ENCODE data around the gene ADGRD1. TPM values are rescaled to one million over a fixed set of nuclear protein-coding genes. Genes with fewer than 3 reads are reported as not detected.
A peak's percentile ranks its signal among the peaks of the same experiment; 100 is the strongest.

Gene ADGRD1
- total RNA-seq, 1 donor from 2014 or later: 0.47 TPM

DNA sequence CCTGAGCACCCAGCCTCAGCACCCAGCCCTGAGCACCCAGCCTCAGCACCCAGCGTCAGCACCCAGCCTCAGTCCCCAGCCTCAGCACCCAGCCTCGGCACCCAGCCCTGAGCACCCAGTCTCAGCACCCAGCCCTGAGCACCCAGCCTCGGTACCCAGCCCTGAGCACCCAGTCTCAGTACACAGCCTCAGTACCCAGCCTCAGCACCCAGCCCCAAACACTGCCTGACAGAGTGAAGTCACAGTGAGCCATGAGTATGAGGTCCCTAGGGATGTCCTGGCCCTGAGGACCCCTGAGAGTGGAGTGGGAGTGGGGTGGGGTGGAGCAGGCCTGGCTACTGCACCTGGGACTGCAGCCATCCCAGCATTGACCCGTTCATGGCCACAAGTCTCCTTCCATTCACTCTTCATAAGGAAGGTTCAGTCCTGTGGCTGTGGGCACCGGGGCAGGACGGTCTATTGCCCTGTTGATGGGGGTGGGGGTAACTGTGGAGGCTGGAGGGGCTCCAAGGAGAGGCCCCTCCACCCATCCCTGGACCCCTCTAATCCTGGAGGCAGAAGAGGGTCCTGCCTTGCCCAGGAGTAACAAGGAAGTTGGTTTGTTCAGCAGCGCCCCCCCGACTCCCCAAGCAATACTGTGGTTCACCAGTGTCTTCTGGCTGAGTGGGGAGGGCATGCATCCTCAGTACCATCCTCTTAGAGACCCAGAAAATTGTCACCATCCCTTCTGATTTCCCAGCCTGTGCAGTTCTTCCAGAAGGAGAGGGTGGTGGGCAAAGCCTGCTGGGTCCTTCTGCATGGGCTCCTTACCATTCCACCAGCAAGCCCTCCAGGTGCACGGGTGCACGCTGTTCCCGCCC is 140.5 kb downstream of the ADGRD1 start:
- DNase-seq (peak; percentile 6), ATAC-seq (ENCODE audit: low read depth) (no peak)
- POLR2A ChIA-PET: no interaction called here
- no peak for TF ChIP-seq CTCF (IDR thresholded peaks at IDR 0.05)
- no peaks in the 10 kb centered on the region for H3K9me3 Mint-ChIP-seq
- peaks cover 15% of the 10 kb centered on the region for H3K4me1 Mint-ChIP-seq
- H3K27ac Mint-ChIP-seq: no peak overlapping the region
- intact Hi-C loops (cut with micrococcal nuclease): loop anchor here (5.0 kb wide), 1 partner anchor 112 kb away; no protein-coding TSS in a partner anchor
- no peaks in the 10 kb centered on the region for H3K36me3 Mint-ChIP-seq (ENCODE audit: low read depth)
- CTCF ChIA-PET: interaction anchor here (1.3 kb wide), 1 partner anchor 11 kb away, joined by 3 read pairs; no protein-coding TSS in a partner anchor
- no peak overlapping the region for H3K4me3 Mint-ChIP-seq
- H3K27me3 Mint-ChIP-seq: peaks cover 3% of the 10 kb centered on the region

DNA sequence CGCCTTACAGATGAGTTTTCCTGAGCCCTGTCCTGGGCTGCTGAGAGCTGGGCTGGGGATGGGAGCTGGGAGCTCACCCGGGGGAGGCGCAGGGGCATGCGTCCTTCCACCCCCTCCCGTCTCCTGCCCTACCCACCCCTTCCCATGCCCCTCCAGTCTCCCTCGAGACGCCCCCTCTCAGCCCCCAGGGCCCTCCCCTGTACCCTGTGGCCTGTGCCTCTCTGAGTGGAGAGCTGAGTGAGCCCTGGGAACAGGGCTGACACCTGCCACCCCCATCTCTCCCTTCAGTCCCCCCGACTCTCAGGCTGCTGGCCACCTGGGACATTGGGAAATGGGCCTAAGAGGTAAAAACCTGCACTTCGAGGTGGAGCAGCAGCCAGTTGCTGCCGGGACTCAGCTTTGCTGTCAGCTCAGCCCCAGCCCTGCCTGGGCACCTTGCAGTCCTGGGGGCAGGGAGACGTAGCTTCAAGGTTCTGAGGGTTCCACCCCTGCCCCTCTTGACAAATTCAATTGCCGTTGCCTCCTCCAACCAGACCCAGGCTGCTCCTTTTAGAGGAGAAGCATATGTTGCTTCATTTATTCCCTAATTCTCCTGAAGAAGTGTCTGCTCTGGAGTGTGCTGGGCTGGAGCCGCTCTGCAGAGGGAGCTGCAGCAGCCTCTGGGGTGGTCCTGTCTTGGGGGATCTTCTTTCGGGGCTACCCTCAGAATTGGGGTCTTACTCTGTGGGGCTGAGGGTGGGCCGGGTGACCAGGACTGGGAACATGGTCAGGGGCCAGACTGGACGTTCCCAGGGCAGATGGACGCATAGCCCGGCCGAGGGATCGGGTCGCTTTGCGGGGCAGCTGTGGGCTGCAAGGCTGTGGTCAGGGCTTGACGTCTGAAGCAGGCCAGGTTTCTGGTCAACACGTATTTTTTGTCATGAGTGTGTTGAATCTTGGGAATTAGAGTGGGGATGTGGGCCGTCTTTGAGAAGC is 141.4 kb downstream of the ADGRD1 start:
- Mint-ChIP-seq H3K36me3 (ENCODE audit: low read depth) (no peaks in the 10 kb centered on the region), H3K4me1 (peaks cover 15% of the 10 kb centered on the region), H3K4me3 (no peak overlapping the region), H3K27me3 (peaks cover 3% of the 10 kb centered on the region), H3K27ac (no peak overlapping the region), H3K9me3 (no peaks in the 10 kb centered on the region)
- POLR2A ChIA-PET: no interaction called here
- TF ChIP-seq CTCF (IDR thresholded peaks at IDR 0.05): no peak
- ATAC-seq (ENCODE audit: low read depth) (no peak), DNase-seq (peak; percentile 2)
- CTCF ChIA-PET: interaction anchor here (1.6 kb wide), 1 partner anchor 9 kb away, joined by 5 read pairs; no protein-coding TSS in a partner anchor
- intact Hi-C loops (cut with micrococcal nuclease): loop anchor here (5.0 kb wide), 1 partner anchor 113 kb away; no protein-coding TSS in a partner anchor

GRCh38 chr12:131095826-131096680 is 142.3 kb downstream of the ADGRD1 start:
- DNase-seq: peak; percentile 4
- peaks cover 15% of the 10 kb centered on the region for H3K4me1 Mint-ChIP-seq
- ATAC-seq (ENCODE audit: low read depth): no peak
- intact Hi-C loops (cut with micrococcal nuclease): no loop called here
- no peaks in the 10 kb centered on the region for H3K9me3 Mint-ChIP-seq
- no peak overlapping the region for H3K27ac Mint-ChIP-seq
- TF ChIP-seq CTCF (IDR thresholded peaks at IDR 0.05): no peak
- peaks cover 3% of the 10 kb centered on the region for H3K27me3 Mint-ChIP-seq
- H3K4me3 Mint-ChIP-seq: no peak overlapping the region
- H3K36me3 Mint-ChIP-seq (ENCODE audit: low read depth): no peaks in the 10 kb centered on the region
- POLR2A ChIA-PET: no interaction called here
- CTCF ChIA-PET: interaction anchor here (1.6 kb wide), 1 partner anchor 8 kb away, joined by 5 read pairs; no protein-coding TSS in a partner anchor

DNA sequence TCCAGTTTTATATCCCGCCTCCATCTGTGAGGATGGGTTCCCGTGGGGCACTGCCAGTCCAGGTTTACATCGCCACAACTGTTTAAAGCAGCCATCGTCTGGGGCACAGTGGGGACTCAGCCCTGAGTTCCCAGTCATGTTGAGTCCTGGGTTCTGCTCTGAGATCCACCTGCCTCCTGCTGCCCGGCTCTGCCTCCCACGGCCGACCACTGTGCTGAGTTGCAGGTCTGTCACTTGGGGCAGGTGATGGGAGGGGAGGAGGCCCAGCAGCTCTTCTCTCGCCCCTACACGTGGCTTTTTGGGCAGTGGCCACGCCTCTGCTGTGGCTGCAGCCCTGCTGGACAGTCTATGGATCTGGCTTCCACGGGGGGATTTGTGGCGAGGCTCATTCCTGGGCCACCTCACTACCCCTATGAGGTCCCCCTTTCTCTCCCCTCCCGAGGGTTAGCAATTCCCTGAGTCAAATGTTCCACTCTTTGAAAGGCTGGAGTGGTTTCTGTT is 143.0 kb downstream of the ADGRD1 start:
- no peaks in the 10 kb centered on the region for H3K9me3 Mint-ChIP-seq
- peaks cover 3% of the 10 kb centered on the region for H3K27me3 Mint-ChIP-seq
- POLR2A ChIA-PET: no interaction called here
- H3K4me3 Mint-ChIP-seq: no peak overlapping the region
- peaks cover 15% of the 10 kb centered on the region for H3K4me1 Mint-ChIP-seq
- peak; percentile 14 for DNase-seq
- no peaks in the 10 kb centered on the region for H3K36me3 Mint-ChIP-seq (ENCODE audit: low read depth)
- ATAC-seq (ENCODE audit: low read depth): no peak
- CTCF ChIA-PET: no interaction called here
- H3K27ac Mint-ChIP-seq: no peak overlapping the region
- no peak for TF ChIP-seq CTCF (IDR thresholded peaks at IDR 0.05)
- intact Hi-C loops (cut with micrococcal nuclease): no loop called here

Measured in activated B cell treated with CpG ODN at 0.5 μM for 24 hours (primary cell).